ENCODE data around the gene ECI2. TPM values are rescaled to one million over a fixed set of nuclear protein-coding genes. Genes with fewer than 3 reads are reported as not detected.

Gene ECI2
- total RNA-seq, 1 donor from 2014 or later: 48.0 TPM

DNA sequence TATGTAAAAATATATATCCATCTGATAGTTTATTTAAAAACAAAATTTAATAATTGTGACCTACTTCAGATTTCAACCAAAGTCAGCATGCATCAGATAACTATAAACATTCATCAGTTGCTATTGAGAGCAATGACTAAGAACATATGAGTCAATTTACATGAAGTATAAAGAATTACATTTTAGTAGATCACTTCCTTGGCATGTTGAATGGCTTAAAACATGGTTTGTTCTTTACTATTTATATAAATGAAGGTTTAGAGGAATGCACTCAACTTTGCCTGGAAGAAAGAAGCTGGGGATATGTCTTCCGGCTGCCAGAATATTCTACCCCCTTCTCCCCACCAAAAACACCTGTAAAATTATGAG, 50.1 kb downstream of the ECI2 start:
- no peaks in the 10 kb centered on the region for H3K36me3 ChIP-seq (ENCODE audit: control insufficient read depth in 3 of 3, insufficient read depth in 3 of 3, low read length in 3 of 3)
- peaks cover 0 to 2% (median 0%) of the 10 kb centered on the region in 3 donors for H3K4me1 ChIP-seq (ENCODE audit: control insufficient read depth in 3 of 3, insufficient read depth in 3 of 3, low read length in 3 of 3)
- no peaks in the 10 kb centered on the region for H3K9me3 ChIP-seq (ENCODE audit: control insufficient read depth in 3 of 3, low read length in 3 of 3)
- H3K27ac ChIP-seq (ENCODE audit: low read depth, low read length): no peak overlapping the region
- no peak overlapping the region for H3K4me3 ChIP-seq (ENCODE audit: low read length in 3 of 3)
- no peak overlapping the region for H3K9ac ChIP-seq (ENCODE audit: low read depth in 1 of 3, low read length in 3 of 3)
- H3K27me3 ChIP-seq (ENCODE audit: control insufficient read depth in 3 of 3, insufficient read depth in 3 of 3, low read length in 3 of 3): no peaks in the 10 kb centered on the region

DNA sequence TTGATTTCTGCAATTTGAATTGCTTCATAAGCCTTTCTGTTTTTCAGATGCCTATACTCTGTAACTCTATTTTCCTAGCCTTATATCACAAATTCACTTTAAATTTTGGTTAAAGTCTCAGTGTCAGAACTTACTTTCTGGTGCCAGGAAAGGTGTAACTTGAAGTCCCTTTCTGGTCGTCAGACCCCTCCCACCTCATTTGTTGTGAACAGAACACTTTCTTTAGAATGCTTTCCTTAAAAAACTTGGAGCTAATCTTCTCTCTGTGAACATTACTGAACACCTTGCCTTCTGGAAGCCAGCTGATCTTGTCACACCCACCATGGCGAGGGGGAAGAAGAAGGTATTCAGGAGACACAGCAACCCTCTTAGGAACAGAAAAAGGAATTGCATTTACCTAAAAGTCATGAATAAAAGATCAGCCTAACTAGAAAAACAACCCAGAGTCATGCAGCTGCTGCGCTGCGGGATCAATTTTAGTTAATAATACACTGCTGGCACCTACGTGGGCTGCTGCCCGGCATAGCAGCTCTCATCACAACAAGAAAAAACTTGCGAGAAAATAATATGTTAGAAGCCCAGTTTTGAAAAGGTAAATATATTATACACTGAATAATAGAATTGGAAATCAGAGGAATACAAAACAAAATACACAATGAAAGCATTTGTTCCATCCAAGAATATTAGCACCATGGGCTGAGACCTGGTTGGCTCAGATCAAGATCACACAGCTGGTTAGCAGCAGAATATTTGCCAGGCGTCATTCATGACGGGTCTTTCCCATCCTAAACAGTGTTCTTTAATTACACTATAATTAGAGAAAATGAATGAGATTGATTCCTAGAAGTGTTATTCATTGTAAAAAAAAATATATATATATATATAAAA, 50.7 kb downstream of the ECI2 start:
- Histone ChIP-seq H3K27ac (ENCODE audit: low read depth, low read length) (no peak overlapping the region), H3K4me3 (ENCODE audit: low read length in 3 of 3) (no peak overlapping the region), H3K4me1 (ENCODE audit: control insufficient read depth in 3 of 3, insufficient read depth in 3 of 3, low read length in 3 of 3) (peaks cover 0 to 2% (median 0%) of the 10 kb centered on the region in 3 donors), H3K36me3 (ENCODE audit: control insufficient read depth in 3 of 3, insufficient read depth in 3 of 3, low read length in 3 of 3) (no peaks in the 10 kb centered on the region), H3K9me3 (ENCODE audit: control insufficient read depth in 3 of 3, low read length in 3 of 3) (no peaks in the 10 kb centered on the region), H3K27me3 (ENCODE audit: control insufficient read depth in 3 of 3, insufficient read depth in 3 of 3, low read length in 3 of 3) (no peaks in the 10 kb centered on the region), H3K9ac (ENCODE audit: low read depth in 1 of 3, low read length in 3 of 3) (peak overlapping the region in 1 of 3 donors; percentile 40)

DNA sequence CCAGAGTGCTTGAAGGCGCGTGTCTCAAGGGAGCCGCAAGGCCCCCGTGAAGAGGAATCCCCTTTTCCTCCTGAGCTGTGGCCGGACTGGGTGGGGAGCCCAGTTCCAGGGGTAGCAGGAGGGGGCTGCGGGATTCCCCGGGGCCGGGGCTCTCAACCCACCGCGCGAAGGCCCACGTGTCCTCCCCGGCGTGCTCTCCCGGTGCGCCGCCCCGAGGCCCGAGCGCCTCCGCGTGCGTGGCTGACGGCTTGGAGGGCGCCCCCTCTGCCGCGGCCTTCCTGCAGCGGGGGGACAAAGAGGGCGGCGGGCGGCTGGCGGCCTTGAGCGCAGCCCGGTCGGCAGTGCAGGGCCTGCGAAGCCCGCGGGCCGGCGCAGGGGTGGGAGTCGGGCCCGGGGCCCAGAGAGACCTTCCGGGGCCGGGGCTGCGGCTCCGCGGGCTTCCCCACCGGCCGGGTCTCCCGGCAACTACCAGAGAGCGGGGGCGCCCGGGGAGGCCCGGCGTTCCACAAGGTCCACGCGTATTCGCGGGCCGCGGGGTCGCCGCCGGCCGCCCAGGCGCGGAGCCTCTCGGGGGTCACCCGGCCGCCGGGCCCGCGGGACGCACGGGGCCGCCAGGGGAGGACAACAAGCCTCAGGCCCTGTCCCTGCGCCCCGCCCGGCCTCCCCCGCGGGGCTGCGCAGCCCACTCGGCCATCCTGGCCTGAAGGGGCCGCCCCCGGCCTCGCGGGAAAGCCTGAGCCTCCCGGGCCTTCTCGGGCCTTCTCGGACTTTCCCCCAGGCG, 56.5 kb downstream of the ECI2 start, which contains the start of gene FAM217A:
TSS of gene FAM217A (minus strand) at position 447 of the 781 bp plus-strand sequence. CDS start 1,723 bp downstream, outside the sequence.
- H3K9me3 ChIP-seq (ENCODE audit: control insufficient read depth in 3 of 3, low read length in 3 of 3): no peaks in the 10 kb centered on the region
- H3K36me3 ChIP-seq (ENCODE audit: control insufficient read depth in 3 of 3, insufficient read depth in 3 of 3, low read length in 3 of 3): no peaks in the 10 kb centered on the region
- no peak within 1 kb of the TSS for H3K27ac ChIP-seq (ENCODE audit: low read depth, low read length)
- H3K27me3 ChIP-seq (ENCODE audit: control insufficient read depth in 3 of 3, insufficient read depth in 3 of 3, low read length in 3 of 3): peaks cover 0 to 6% (median 3%) of the 10 kb centered on the region in 3 donors
- no peak within 1 kb of the TSS for H3K4me3 ChIP-seq (ENCODE audit: low read length in 3 of 3)
- no peaks in the 10 kb centered on the region for H3K4me1 ChIP-seq (ENCODE audit: control insufficient read depth in 3 of 3, insufficient read depth in 3 of 3, low read length in 3 of 3)
- H3K9ac ChIP-seq (ENCODE audit: low read depth in 1 of 3, low read length in 3 of 3): no peak within 1 kb of the TSS

DNA sequence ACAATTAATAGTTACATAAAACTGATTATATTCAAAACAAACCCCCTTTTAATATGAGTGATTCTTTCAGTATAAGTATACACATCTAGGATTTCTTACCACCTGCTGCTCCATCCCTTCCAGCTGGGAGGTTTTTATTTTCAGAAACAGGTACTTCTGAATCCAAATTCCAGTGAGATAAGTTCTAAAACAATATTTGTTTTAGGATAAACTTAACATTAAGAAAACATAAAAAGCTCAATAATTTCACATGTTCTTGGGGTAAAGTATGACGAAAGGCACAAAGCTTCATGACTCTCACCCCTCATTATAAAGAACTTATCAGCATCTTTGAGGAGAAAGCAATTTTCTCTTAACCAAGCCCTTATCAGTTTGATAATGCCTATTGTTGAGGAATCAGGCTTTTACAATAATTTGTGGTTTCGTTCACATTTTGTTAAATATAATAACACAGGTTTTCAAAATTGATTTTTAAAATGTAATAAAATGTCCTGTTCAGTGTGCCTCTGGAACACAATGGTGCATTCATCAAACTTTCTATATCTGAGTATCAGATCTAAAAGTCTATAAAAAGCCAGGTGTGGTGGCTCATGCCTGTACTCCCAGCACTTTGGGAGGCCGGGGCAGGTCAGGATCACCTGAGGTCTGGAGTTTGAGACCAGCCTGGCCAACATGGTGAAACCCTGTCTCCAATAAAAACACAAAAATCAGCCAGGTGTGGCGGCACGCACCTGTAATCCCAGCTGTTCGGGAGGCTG, 60.7 kb downstream of the ECI2 start:
- H3K27me3 ChIP-seq (ENCODE audit: control insufficient read depth in 3 of 3, insufficient read depth in 3 of 3, low read length in 3 of 3): peaks cover 0 to 6% (median 3%) of the 10 kb centered on the region in 3 donors
- no peak overlapping the region for H3K27ac ChIP-seq (ENCODE audit: low read depth, low read length)
- H3K4me1 ChIP-seq (ENCODE audit: control insufficient read depth in 3 of 3, insufficient read depth in 3 of 3, low read length in 3 of 3): no peaks in the 10 kb centered on the region
- no peaks in the 10 kb centered on the region for H3K9me3 ChIP-seq (ENCODE audit: control insufficient read depth in 3 of 3, low read length in 3 of 3)
- no peaks in the 10 kb centered on the region for H3K36me3 ChIP-seq (ENCODE audit: control insufficient read depth in 3 of 3, insufficient read depth in 3 of 3, low read length in 3 of 3)
- H3K4me3 ChIP-seq (ENCODE audit: low read length in 3 of 3): no peak overlapping the region
- no peak overlapping the region for H3K9ac ChIP-seq (ENCODE audit: low read depth in 1 of 3, low read length in 3 of 3)

DNA sequence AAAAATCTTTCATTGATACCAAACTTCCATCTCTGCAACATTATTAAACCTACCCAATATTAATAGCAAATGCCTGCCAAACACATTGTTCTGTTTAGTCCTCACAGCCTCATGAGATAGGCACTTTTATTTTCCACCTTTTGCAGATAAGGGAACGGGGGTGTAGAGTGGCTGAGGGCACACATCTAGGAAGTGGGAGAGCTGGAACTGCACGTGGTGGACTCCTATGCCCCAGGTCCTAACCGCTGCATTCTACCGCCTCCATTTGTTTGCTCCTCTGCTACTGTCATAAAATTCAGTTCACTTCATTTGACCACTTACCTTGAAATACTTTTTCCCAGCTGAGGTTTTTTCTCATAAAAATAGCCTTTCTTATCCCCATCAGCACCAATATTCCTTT, 64.0 kb downstream of the ECI2 start:
- H3K4me1 ChIP-seq (ENCODE audit: control insufficient read depth in 3 of 3, insufficient read depth in 3 of 3, low read length in 3 of 3): no peaks in the 10 kb centered on the region
- H3K27ac ChIP-seq (ENCODE audit: low read depth, low read length): no peak overlapping the region
- H3K4me3 ChIP-seq (ENCODE audit: low read length in 3 of 3): no peak overlapping the region
- H3K36me3 ChIP-seq (ENCODE audit: control insufficient read depth in 3 of 3, insufficient read depth in 3 of 3, low read length in 3 of 3): no peaks in the 10 kb centered on the region
- H3K9me3 ChIP-seq (ENCODE audit: control insufficient read depth in 3 of 3, low read length in 3 of 3): no peaks in the 10 kb centered on the region
- no peaks in the 10 kb centered on the region for H3K27me3 ChIP-seq (ENCODE audit: control insufficient read depth in 3 of 3, insufficient read depth in 3 of 3, low read length in 3 of 3)
- H3K9ac ChIP-seq (ENCODE audit: low read depth in 1 of 3, low read length in 3 of 3): no peak overlapping the region

DNA sequence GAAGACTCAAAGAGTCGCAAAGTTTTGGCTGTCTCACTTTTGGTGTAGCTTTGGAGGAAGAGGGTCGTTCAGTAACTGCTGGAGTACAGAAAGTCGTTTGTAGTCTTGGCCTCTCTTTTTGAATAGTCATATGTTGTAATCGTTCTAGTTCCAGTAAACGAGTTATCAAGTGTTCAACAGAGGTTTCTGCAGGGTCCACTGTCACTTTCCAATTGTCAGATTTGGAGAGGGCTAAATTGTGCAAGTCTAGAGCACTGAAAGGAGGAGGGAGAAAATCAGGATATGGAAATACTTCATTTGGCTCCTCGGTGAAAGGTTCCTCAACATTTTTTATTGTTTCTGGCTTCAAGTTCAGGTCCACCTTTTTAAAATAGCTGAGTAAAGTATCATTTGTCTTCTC, 66.2 kb downstream of the ECI2 start:
- Histone ChIP-seq H3K9ac (ENCODE audit: low read depth in 1 of 3, low read length in 3 of 3) (no peak overlapping the region), H3K4me3 (ENCODE audit: low read length in 3 of 3) (no peak overlapping the region), H3K4me1 (ENCODE audit: control insufficient read depth in 3 of 3, insufficient read depth in 3 of 3, low read length in 3 of 3) (no peaks in the 10 kb centered on the region), H3K27ac (ENCODE audit: low read depth, low read length) (no peak overlapping the region), H3K9me3 (ENCODE audit: control insufficient read depth in 3 of 3, low read length in 3 of 3) (no peaks in the 10 kb centered on the region), H3K27me3 (ENCODE audit: control insufficient read depth in 3 of 3, insufficient read depth in 3 of 3, low read length in 3 of 3) (no peaks in the 10 kb centered on the region), H3K36me3 (ENCODE audit: control insufficient read depth in 3 of 3, insufficient read depth in 3 of 3, low read length in 3 of 3) (peaks cover 5 to 19% (median 10%) of the 10 kb centered on the region in 3 donors)

DNA sequence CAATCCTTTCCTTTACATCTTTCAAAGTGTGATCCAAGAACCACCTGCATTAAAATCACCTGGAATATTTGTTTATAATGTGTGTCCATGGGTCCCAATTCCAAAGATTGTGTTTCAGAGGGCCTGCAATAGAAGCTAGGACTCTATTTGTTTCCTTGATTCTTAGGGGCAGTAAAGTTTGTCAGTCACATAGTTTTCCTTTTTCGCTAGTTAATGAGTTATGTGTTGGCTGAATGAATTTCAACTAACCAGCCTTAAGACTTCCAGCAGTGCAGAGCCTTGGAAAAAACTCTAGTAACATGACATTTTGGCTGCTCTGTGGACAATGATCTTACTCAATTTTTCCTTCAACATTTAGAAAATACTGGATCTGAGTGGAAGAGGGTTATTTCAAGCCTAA, 67.7 kb downstream of the ECI2 start:
- Histone ChIP-seq H3K4me3 (ENCODE audit: low read length in 3 of 3) (no peak overlapping the region), H3K27ac (ENCODE audit: low read depth, low read length) (no peak overlapping the region), H3K9me3 (ENCODE audit: control insufficient read depth in 3 of 3, low read length in 3 of 3) (no peaks in the 10 kb centered on the region), H3K4me1 (ENCODE audit: control insufficient read depth in 3 of 3, insufficient read depth in 3 of 3, low read length in 3 of 3) (no peaks in the 10 kb centered on the region), H3K9ac (ENCODE audit: low read depth in 1 of 3, low read length in 3 of 3) (no peak overlapping the region), H3K27me3 (ENCODE audit: control insufficient read depth in 3 of 3, insufficient read depth in 3 of 3, low read length in 3 of 3) (no peaks in the 10 kb centered on the region), H3K36me3 (ENCODE audit: control insufficient read depth in 3 of 3, insufficient read depth in 3 of 3, low read length in 3 of 3) (peaks cover 5 to 31% (median 25%) of the 10 kb centered on the region in 3 donors)

DNA sequence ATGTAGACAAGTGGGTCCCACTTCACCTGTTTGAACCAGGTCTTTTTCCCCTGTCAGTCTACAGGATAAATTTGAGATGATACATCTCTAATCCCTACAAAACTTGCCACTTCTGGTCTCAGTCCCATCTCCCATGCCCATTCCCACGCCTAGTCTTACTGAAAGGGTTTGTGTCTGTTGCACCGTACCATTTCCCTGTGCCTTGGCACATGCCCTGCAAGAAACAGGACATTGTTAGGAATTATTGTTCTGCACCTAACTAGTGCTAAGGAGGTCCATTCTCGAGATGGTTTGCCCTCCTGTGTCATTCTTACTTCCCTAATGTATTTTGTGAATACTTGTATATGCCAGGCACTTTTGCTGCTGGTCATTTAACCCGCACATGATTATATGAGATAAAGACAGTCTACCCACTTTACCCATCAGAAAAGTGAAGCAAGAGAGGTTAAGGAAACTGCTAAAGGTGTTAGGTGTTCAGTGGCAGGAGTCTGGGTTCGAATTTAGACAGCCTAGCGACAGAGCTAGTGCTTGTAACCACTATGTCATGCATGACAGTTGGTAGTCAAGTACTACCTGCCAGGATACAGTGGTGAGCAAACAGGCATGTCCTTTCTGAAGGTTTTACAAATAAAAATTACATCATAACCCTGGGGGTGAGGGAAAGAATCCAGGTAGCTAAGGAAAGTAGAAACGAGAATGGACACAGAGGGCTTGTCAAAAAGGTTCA, 69.2 kb downstream of the ECI2 start:
- Histone ChIP-seq H3K27me3 (ENCODE audit: control insufficient read depth in 3 of 3, insufficient read depth in 3 of 3, low read length in 3 of 3) (no peaks in the 10 kb centered on the region), H3K27ac (ENCODE audit: low read depth, low read length) (no peak overlapping the region), H3K4me1 (ENCODE audit: control insufficient read depth in 3 of 3, insufficient read depth in 3 of 3, low read length in 3 of 3) (no peaks in the 10 kb centered on the region), H3K36me3 (ENCODE audit: control insufficient read depth in 3 of 3, insufficient read depth in 3 of 3, low read length in 3 of 3) (peaks cover 8 to 46% (median 38%) of the 10 kb centered on the region in 3 donors), H3K9ac (ENCODE audit: low read depth in 1 of 3, low read length in 3 of 3) (no peak overlapping the region), H3K4me3 (ENCODE audit: low read length in 3 of 3) (no peak overlapping the region), H3K9me3 (ENCODE audit: control insufficient read depth in 3 of 3, low read length in 3 of 3) (no peaks in the 10 kb centered on the region)
